GM21717 (cell line): ENCODE data around the gene FURIN.
A peak's percentile ranks its signal among the peaks of the same experiment; 100 is the strongest.
"Not testable (repeated sequence)": the region's sequence is repeated elsewhere in the genome, so short reads cannot be mapped to it uniquely, and the experiment has no call there.

ENCODE experiments used
- ATAC-seq: cut with Tn5 transposase; IDR thresholded peaks from one replicate; pipeline ENCODE4 v1.9.1; 2021; ENCODE audit warnings: mild to moderate bottlenecking, moderate library complexity; ENCODE audit not compliant: unreplicated experiment

FURIN gene

GRCh38 chr15:90901175-90902039 lies 33.0 kb downstream of the FURIN start:
- ATAC-seq: no peak

GRCh38 chr15:90902040-90902839 lies 33.9 kb downstream of the FURIN start:
- peak; percentile 65 for ATAC-seq

GRCh38 chr15:90902840-90903732 lies 34.7 kb downstream of the FURIN start, which contains the start of gene MAN2A2:
Gene MAN2A2, plus strand, starts transcription at chr15:90903302. Its CDS starts 906 bp downstream, at chr15:90904208.
- peak; percentile 66 for ATAC-seq

- ATAC-seq: no peak
Observed at GRCh38 chr15:90903733-90904536, 35.5 kb downstream of the FURIN start.

DNA sequence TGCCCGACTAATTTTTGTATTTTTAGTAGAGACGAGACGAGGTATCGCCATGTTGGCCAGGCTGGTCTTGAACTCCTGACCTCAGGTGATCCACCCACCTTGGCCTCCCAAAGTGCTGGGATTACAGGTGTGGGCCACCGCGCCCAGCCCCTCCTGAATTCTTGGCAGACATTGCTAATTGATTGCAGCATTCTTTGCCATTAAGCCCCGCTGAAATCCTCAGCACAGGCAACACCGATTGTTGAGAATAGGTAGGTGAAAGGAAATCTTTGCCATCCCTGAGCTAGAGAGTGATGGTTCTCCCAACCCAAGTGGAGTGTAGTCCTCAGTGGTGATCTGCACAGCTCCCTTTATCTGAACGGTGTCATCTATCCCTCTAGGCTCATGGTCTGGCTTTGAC lies 36.4 kb downstream of the FURIN start:
- no peak for ATAC-seq

GRCh38 chr15:90905306-90906180 lies 37.2 kb downstream of the FURIN start:
- ATAC-seq: no peak

- ATAC-seq: no peak
Observed at GRCh38 chr15:90906181-90906849, 37.9 kb downstream of the FURIN start.

DNA sequence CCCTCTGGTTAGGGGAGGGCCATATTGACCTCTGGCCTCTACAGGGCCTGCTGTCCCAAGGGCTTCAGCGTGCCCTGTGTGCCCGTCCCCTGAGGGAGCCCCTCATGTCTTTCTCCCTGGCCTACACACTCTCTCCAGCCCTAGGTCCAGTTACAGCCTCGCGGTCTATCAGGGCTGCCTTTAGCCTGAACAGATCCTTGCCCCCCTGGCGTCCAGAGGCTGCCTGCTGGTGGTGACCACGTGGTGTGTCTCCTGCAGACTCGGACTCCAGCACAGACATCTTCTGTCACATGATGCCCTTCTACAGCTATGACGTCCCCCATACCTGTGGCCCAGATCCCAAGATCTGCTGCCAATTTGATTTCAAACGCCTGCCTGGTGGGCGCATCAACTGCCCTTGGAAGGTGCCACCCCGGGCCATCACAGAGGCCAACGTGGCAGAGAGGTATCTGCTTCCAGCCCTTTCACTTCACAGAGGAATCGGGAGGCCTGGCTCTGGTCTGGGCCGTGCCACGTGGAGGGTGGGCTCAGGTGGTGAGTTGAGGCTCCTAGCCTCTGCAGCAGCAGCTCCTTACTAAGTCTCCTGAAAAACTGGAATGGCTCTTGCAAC lies 38.8 kb downstream of the FURIN start:
- no peak for ATAC-seq

- no peak for ATAC-seq
Observed at GRCh38 chr15:90907838-90908507, 39.6 kb downstream of the FURIN start.

- ATAC-seq: not testable (repeated sequence)
Observed at GRCh38 chr15:90909449-90909848, 41.1 kb downstream of the FURIN start.

DNA sequence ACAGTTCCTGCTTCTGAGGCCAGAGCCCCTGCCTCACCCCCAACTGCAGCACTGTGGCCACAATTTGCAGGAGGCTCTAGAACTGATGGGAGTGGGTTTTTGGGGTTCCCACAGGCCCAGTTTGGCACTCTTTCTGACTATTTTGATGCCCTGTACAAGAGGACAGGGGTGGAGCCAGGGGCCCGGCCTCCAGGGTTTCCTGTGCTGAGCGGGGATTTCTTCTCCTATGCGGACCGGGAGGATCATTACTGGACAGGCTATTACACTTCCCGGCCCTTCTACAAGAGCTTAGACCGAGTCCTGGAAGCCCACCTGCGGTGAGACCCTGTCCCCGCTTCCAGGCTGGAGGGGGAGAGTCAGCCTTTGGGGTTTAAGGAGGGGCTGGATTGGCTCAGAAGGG lies 41.6 kb downstream of the FURIN start:
- ATAC-seq: no peak

GRCh38 chr15:90910441-90911301 lies 42.3 kb downstream of the FURIN start:
- no peak for ATAC-seq

GRCh38 chr15:90911302-90911623 lies 42.9 kb downstream of the FURIN start:
- ATAC-seq: no peak

GRCh38 chr15:90911906-90912769 lies 43.8 kb downstream of the FURIN start:
- no peak for ATAC-seq

GRCh38 chr15:90912770-90913075 lies 44.3 kb downstream of the FURIN start:
- ATAC-seq: no peak

GRCh38 chr15:90913398-90913944 lies 45.1 kb downstream of the FURIN start:
- ATAC-seq: no peak
